8988T (cell line): ENCODE measurements around the gene CLEC4A.
"Not testable (repeated sequence)": the region's sequence is repeated elsewhere in the genome, so short reads cannot be mapped to it uniquely, and the experiment has no call there.

Source experiments
- DNase-seq: peaks from one replicate; pipeline ENCODE4 v3.0.0; 2011

Gene CLEC4A

GRCh38 chr12:8123124-8123912 lies at the start of gene CLEC4A:
TSS of gene CLEC4A (plus strand) at chr12:8123617. CDS start at chr12:8123879, 262 bp downstream.
- no peak for DNase-seq

- DNase-seq: no peak
Observed at GRCh38 chr12:8075935-8076334, 47.5 kb upstream of the CLEC4A start.

- DNase-seq: no peak
Observed at GRCh38 chr12:8076366-8076765, 47.1 kb upstream of the CLEC4A start.

- no peak for DNase-seq
Observed at GRCh38 chr12:8077207-8077606, 46.2 kb upstream of the CLEC4A start.

- no peak for DNase-seq
Observed at GRCh38 chr12:8078398-8078797, 45.0 kb upstream of the CLEC4A start.

- DNase-seq: no peak
Observed at GRCh38 chr12:8078916-8079315, 44.5 kb upstream of the CLEC4A start.

- DNase-seq: no peak
Observed at GRCh38 chr12:8080120-8080519, 43.3 kb upstream of the CLEC4A start.

GRCh38 chr12:8081251-8081920 lies 42.0 kb upstream of the CLEC4A start:
- DNase-seq: no peak

- no peak for DNase-seq
Observed at GRCh38 chr12:8082808-8083100, 40.7 kb upstream of the CLEC4A start.

GRCh38 chr12:8084351-8084750 lies 39.1 kb upstream of the CLEC4A start:
- DNase-seq: not testable (repeated sequence)

- DNase-seq: no peak
Observed at GRCh38 chr12:8087666-8088065, 35.8 kb upstream of the CLEC4A start.

GRCh38 chr12:8088574-8088973 lies 34.8 kb upstream of the CLEC4A start:
- DNase-seq: no peak

- DNase-seq: not testable (repeated sequence)
Observed at GRCh38 chr12:8089277-8089676, 34.1 kb upstream of the CLEC4A start.

- DNase-seq: no peak
Observed at GRCh38 chr12:8089716-8090115, 33.7 kb upstream of the CLEC4A start.

GRCh38 chr12:8093291-8093690 lies 30.1 kb upstream of the CLEC4A start:
- DNase-seq: no peak

GRCh38 chr12:8096281-8096915 lies 27.0 kb upstream of the CLEC4A start:
- no peak for DNase-seq

- DNase-seq: no peak
Observed at GRCh38 chr12:8099235-8099634, 24.2 kb upstream of the CLEC4A start.

GRCh38 chr12:8108808-8109398 lies 14.5 kb upstream of the CLEC4A start:
- DNase-seq: no peak

GRCh38 chr12:8113117-8113516 lies 10.3 kb upstream of the CLEC4A start:
- DNase-seq: not testable (repeated sequence)

- DNase-seq: no peak
Observed at GRCh38 chr12:8120072-8120713, 3.2 kb upstream of the CLEC4A start.

- DNase-seq: no peak
Observed at GRCh38 chr12:8127138-8127537, 3.7 kb downstream of the CLEC4A start.

GRCh38 chr12:8133636-8134397 lies 10.4 kb downstream of the CLEC4A start:
- not testable (repeated sequence) for DNase-seq
